OCI-LY7 (cell line): ENCODE results near the gene TGM2. TPM values are rescaled to one million over a fixed set of nuclear protein-coding genes. Genes with fewer than 3 reads are reported as not detected.

Experiments used
- BruUV-seq: library from RNA; stranded (reverse); fragments of 400-500 nt; replicated peaks from 2 replicates; lab custom pipeline; 2021; lab: Mats Ljungman, UMichigan
- CTCF ChIA-PET: fragments of 300-600 bp; sonication (Branson Sonifier 250); formaldehyde crosslinking; loops from one replicate; lab custom pipeline; 2022; ENCODE audit warnings: antibody characterized with exemption; ENCODE audit not compliant: unreplicated experiment; lab: Charles Lee
- POLR2A ChIA-PET: fragments of 300-600 bp; sonication (Branson Sonifier 250); formaldehyde crosslinking; loops from one replicate; lab custom pipeline; 2022; ENCODE audit warnings: antibody characterized with exemption; lab: Charles Lee
- DNase-seq: peaks from one replicate; pipeline ENCODE4 v3.0.0-alpha.2; 2015; ENCODE audit warnings: low spot score
- H2AFZ ChIP-seq: fragments of 200-600 bp; sonication (generic), shearing (Covaris generic); 2 replicates; pipeline ENCODE4 v1.6.1; 2014; ENCODE audit warnings: mild to moderate bottlenecking, antibody characterized with exemption, low read length, moderate library complexity
- H3K27ac ChIP-seq: fragments of 200-600 bp; sonication (generic); 2 replicates; pipeline ENCODE4 v1.5.1; 2014; ENCODE audit warnings: mixed run types, low read depth, mild to moderate bottlenecking, moderate library complexity, low read length, inconsistent platforms; ENCODE audit not compliant: poor library complexity, severe bottlenecking
- H3K36me3 ChIP-seq: fragments of 200-600 bp; sonication (generic); 2 replicates; pipeline ENCODE4 v1.6.1; 2014; ENCODE audit warnings: mild to moderate bottlenecking, antibody characterized with exemption, low read length, moderate library complexity, mixed read lengths; ENCODE audit not compliant: insufficient read depth
- H3K4me1 ChIP-seq: fragments of 200-600 bp; sonication (generic); 2 replicates; pipeline ENCODE4 v1.5.1; 2014; ENCODE audit warnings: mild to moderate bottlenecking, low read length; ENCODE audit not compliant: insufficient read depth, poor library complexity, severe bottlenecking
- H3K4me2 ChIP-seq: fragments of 200-600 bp; sonication (generic); 2 replicates; pipeline ENCODE4 v1.6.1; 2014; ENCODE audit warnings: mild to moderate bottlenecking, low read length
- H3K4me3 ChIP-seq: fragments of 200-600 bp; sonication (generic); 2 replicates; pipeline ENCODE4 v1.5.1; 2014; ENCODE audit warnings: mild to moderate bottlenecking, low read depth, low read length; ENCODE audit not compliant: poor library complexity, severe bottlenecking
- H3K79me2 ChIP-seq: fragments of 200-600 bp; sonication (generic); 2 replicates; pipeline ENCODE4 v1.6.1; 2016; ENCODE audit warnings: low read depth, mild to moderate bottlenecking, low read length, moderate library complexity, mixed read lengths; ENCODE audit not compliant: insufficient read depth
- H3K9me2 ChIP-seq: fragments of 200-600 bp; sonication (generic); 2 replicates; pipeline ENCODE4 v1.6.1; 2016; ENCODE audit warnings: mild to moderate bottlenecking, low read length, mixed read lengths; ENCODE audit not compliant: insufficient read depth
- H3K9me3 ChIP-seq: fragments of 200-600 bp; sonication (generic); 2 replicates; pipeline ENCODE4 v1.6.1; 2014; ENCODE audit warnings: mild to moderate bottlenecking, mixed run types, low read length, mixed read lengths
- H4K20me1 ChIP-seq: fragments of 200-600 bp; sonication (generic); 2 replicates; pipeline ENCODE4 v1.6.1; 2014; ENCODE audit warnings: mild to moderate bottlenecking, antibody characterized with exemption, low read length, moderate library complexity, mixed read lengths; ENCODE audit not compliant: insufficient read depth
- EZH2phosphoT487 ChIP-seq: fragments of 200-600 bp; sonication (generic); IDR thresholded peaks from 2 replicates; pipeline ENCODE4 v1.6.1; 2018; ENCODE audit warnings: low read depth, borderline replicate concordance, mild to moderate bottlenecking, mixed run types, antibody characterized with exemption, low read length, moderate library complexity, mixed read lengths
- intact Hi-C: fragments of 100-400 bp; cut with micrococcal nuclease; formaldehyde crosslinking; loops from one replicate; pipeline ENCODE4 v1.10.0; 2022; ENCODE audit not compliant: unreplicated experiment
- total RNA-seq, 2 experiments: library from RNA; depleted of rRNA in 1 of 2; stranded (reverse); fragments of >200 nt in 1 of 2; shearing (Covaris generic) in 1 of 2; gene quantifications; 2 replicates each; pipeline ENCODE4 v1.2.3, GENCODE V29; 2014 to 2022
- TF ChIP-seq, protein P1 (sequence below): fragments of 200-600 bp; sonication (generic); conservative IDR thresholded peaks from 2 replicates; pipeline ENCODE4 v1.5.1; 2014; ENCODE audit warnings: mild to moderate bottlenecking, antibody characterized with exemption, low read length, moderate library complexity, mixed read lengths

Gene TGM2
- total RNA-seq, 2 experiments from 2014 or later, result not detected

- Histone ChIP-seq H3K27ac (no peak overlapping the region), H3K4me2 (no peak overlapping the region), H3K9me2 (no peaks in the 10 kb centered on the region), H3K79me2 (no peaks in the 10 kb centered on the region), H3K9me3 (no peaks in the 10 kb centered on the region), H2AFZ (no peak overlapping the region), H3K36me3 (no peaks in the 10 kb centered on the region), H3K4me3 (no peak overlapping the region), H4K20me1 (no peaks in the 10 kb centered on the region), H3K4me1 (no peaks in the 10 kb centered on the region)
- TF ChIP-seq EZH2phosphoT487, result no peak
- TF ChIP-seq, protein P1, sequence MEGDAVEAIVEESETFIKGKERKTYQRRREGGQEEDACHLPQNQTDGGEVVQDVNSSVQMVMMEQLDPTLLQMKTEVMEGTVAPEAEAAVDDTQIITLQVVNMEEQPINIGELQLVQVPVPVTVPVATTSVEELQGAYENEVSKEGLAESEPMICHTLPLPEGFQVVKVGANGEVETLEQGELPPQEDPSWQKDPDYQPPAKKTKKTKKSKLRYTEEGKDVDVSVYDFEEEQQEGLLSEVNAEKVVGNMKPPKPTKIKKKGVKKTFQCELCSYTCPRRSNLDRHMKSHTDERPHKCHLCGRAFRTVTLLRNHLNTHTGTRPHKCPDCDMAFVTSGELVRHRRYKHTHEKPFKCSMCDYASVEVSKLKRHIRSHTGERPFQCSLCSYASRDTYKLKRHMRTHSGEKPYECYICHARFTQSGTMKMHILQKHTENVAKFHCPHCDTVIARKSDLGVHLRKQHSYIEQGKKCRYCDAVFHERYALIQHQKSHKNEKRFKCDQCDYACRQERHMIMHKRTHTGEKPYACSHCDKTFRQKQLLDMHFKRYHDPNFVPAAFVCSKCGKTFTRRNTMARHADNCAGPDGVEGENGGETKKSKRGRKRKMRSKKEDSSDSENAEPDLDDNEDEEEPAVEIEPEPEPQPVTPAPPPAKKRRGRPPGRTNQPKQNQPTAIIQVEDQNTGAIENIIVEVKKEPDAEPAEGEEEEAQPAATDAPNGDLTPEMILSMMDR, result no peak
- CTCF ChIA-PET, result no interaction called here
- no TSS peak for BruUV-seq
- DNase-seq, result no peak
- intact Hi-C loops, result no loop called here
- POLR2A ChIA-PET, result interaction anchor here (0.5 to 1.3 kb wide), 3 partner anchors 11 to 435 kb away, joined by 3 read pairs; no protein-coding TSS in a partner anchor
These were observed 31.0 kb upstream of the TGM2 start for GRCh38 chr20:38196076-38196475.

DNA sequence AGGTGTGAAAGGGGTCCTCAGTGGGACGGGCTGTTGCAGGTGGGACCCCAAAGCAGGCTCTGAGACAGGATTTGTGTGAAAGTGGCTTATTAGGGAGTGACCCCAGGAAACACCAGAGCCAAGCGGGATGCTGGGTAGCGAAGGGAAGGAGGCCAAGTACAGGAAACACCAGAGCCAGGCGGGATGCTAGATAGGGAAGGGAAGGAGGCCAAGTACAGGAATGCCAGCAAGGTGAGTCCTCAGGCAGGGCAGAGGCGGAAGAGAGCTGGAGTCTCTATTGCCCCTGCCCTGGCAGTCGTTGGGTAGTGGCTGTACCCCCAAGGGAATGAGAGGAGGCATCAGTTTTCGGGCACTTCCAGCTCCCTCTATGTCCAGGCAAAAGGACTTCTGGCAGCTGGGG lies 30.5 kb upstream of the TGM2 start:
- ChIA-PET CTCF (no interaction called here), POLR2A (interaction anchor here (0.5 kb wide), 1 partner anchor 109 kb away, joined by 3 read pairs; no protein-coding TSS in a partner anchor)
- no peaks in the 10 kb centered on the region for H3K36me3 ChIP-seq
- H3K27ac ChIP-seq, result no peak overlapping the region
- H2AFZ ChIP-seq, result no peak overlapping the region
- no TSS peak for BruUV-seq
- no peaks in the 10 kb centered on the region for H3K4me1 ChIP-seq
- H4K20me1 ChIP-seq, result no peaks in the 10 kb centered on the region
- no peaks in the 10 kb centered on the region for H3K9me2 ChIP-seq
- H3K79me2 ChIP-seq, result no peaks in the 10 kb centered on the region
- no peak for DNase-seq
- H3K9me3 ChIP-seq, result no peaks in the 10 kb centered on the region
- H3K4me3 ChIP-seq, result no peak overlapping the region
- no peak overlapping the region for H3K4me2 ChIP-seq
- TF ChIP-seq, protein P1, result no peak
- no peak for TF ChIP-seq EZH2phosphoT487
- intact Hi-C loops, result no loop called here

DNA sequence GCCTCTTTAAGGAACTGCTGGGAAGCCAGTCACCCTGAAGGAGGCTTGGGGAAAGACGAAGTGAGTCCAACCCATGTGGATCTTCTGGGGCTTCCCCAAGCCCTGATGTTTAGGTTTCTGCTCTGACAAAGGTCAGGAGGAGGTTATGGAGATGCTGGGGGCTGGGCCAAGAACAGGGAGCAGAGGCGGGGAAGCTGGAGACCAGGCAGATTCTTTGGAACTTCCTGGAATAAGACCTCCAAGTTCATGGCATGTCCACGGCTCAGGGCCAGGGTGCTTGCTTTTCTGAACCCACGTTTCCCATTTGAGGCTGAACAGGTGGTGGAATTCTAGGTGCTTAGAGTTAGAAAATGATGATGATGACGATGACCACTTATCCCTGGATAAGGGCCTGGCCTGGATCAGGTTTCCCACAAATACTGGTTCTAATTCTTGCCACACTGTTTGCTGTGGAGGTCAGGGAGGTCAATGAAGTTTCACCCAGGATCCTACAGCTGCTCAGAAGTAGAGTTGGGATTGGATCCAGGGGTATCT lies 30.0 kb upstream of the TGM2 start:
- no peaks in the 10 kb centered on the region for H3K4me1 ChIP-seq
- H3K4me3 ChIP-seq, result no peak overlapping the region
- H2AFZ ChIP-seq, result no peak overlapping the region
- intact Hi-C loops, result no loop called here
- no TSS peak for BruUV-seq
- no peak for DNase-seq
- POLR2A ChIA-PET, result interaction anchor here (0.7 kb wide), 1 partner anchor 289 kb away, joined by 3 read pairs; no protein-coding TSS in a partner anchor
- H4K20me1 ChIP-seq, result no peaks in the 10 kb centered on the region
- H3K36me3 ChIP-seq, result no peaks in the 10 kb centered on the region
- no peaks in the 10 kb centered on the region for H3K9me3 ChIP-seq
- no peaks in the 10 kb centered on the region for H3K79me2 ChIP-seq
- H3K9me2 ChIP-seq, result no peaks in the 10 kb centered on the region
- no peak overlapping the region for H3K27ac ChIP-seq
- CTCF ChIA-PET, result no interaction called here
- no peak for TF ChIP-seq EZH2phosphoT487
- TF ChIP-seq, protein P1, result no peak
- H3K4me2 ChIP-seq, result no peak overlapping the region
